HUES48 (cell line): ENCODE results near the gene FZR1.
"Not testable (repeated sequence)": the region's sequence is repeated elsewhere in the genome, so short reads cannot be mapped to it uniquely, and the experiment has no call there.

ENCODE experiments used
- H3K27ac ChIP-seq: one replicate; pipeline ENCODE4 v1.7.0; 2013; ENCODE audit warnings: low read depth, low read length, inconsistent platforms
- H3K27me3 ChIP-seq: 2 replicates; pipeline ENCODE4 v1.6.1; 2013; ENCODE audit warnings: mild to moderate bottlenecking, low read length; ENCODE audit not compliant: control insufficient read depth, insufficient read depth
- H3K36me3 ChIP-seq: 2 replicates; pipeline ENCODE4 v1.6.1; 2013; ENCODE audit warnings: low read length; ENCODE audit not compliant: control insufficient read depth, insufficient read depth
- H3K4me1 ChIP-seq: 2 replicates; pipeline ENCODE4 v1.6.1; 2013; ENCODE audit warnings: mild to moderate bottlenecking, low read length; ENCODE audit not compliant: control insufficient read depth, insufficient read depth
- H3K4me3 ChIP-seq: 2 replicates; pipeline ENCODE4 v1.5.1; 2013; ENCODE audit warnings: mild to moderate bottlenecking, low read depth, low read length
- H3K9ac ChIP-seq: 2 replicates; pipeline ENCODE4 v1.6.1; 2013; ENCODE audit warnings: mild to moderate bottlenecking, low read depth, low read length, moderate library complexity
- H3K9me3 ChIP-seq: 2 replicates; pipeline ENCODE4 v1.6.1; 2013; ENCODE audit warnings: low read length; ENCODE audit not compliant: control insufficient read depth, insufficient read depth

The FZR1 gene

GRCh38 chr19:3584036-3584802 is 78.1 kb downstream of the FZR1 start:
- not testable (repeated sequence) for H3K9me3 ChIP-seq, H3K4me3 ChIP-seq, H3K4me1 ChIP-seq, H3K9ac ChIP-seq, H3K27ac ChIP-seq, H3K36me3 ChIP-seq
- H3K27me3 ChIP-seq = peaks cover 24% of the 10 kb centered on the region

- Histone ChIP-seq H3K4me3 (peak within 1 kb of the TSS; percentile 54), H3K4me1 (no peaks in the 10 kb centered on the region), H3K36me3 (no peaks in the 10 kb centered on the region), H3K9me3 (no peaks in the 10 kb centered on the region), H3K27ac (no peak within 1 kb of the TSS), H3K9ac (no peak within 1 kb of the TSS), H3K27me3 (peaks cover 24% of the 10 kb centered on the region)
These were observed 79.4 kb downstream of the FZR1 start, which contains the start of gene GIPC3 for GRCh38 chr19:3585301-3586126. GIPC3 (plus strand) TSS chr19:3585478; CDS start chr19:3585598, 120 bp downstream.

- H3K9ac ChIP-seq = no peak overlapping the region
- H3K27ac ChIP-seq = no peak overlapping the region
- H3K9me3 ChIP-seq = peaks cover 4% of the 10 kb centered on the region; the same call in 1 of the 2 replicates
- H3K27me3 ChIP-seq = peaks cover 24% of the 10 kb centered on the region
- no peaks in the 10 kb centered on the region for H3K4me1 ChIP-seq
- peak overlapping the region; percentile 54 for H3K4me3 ChIP-seq
- H3K36me3 ChIP-seq = no peaks in the 10 kb centered on the region
These were observed 80.1 kb downstream of the FZR1 start for GRCh38 chr19:3586127-3586626.

- no peaks in the 10 kb centered on the region for H3K36me3 ChIP-seq
- no peaks in the 10 kb centered on the region for H3K4me1 ChIP-seq
- H3K9me3 ChIP-seq = peaks cover 4% of the 10 kb centered on the region; the same call in 1 of the 2 replicates
- no peak overlapping the region for H3K9ac ChIP-seq
- no peak overlapping the region for H3K4me3 ChIP-seq
- H3K27me3 ChIP-seq = peaks cover 24% of the 10 kb centered on the region
- no peak overlapping the region for H3K27ac ChIP-seq
These were observed 80.7 kb downstream of the FZR1 start for GRCh38 chr19:3586707-3587346.
